Measurements from ENCODE around the gene SMAD3.

- TF ChIP-seq CTCF (conservative IDR thresholded peaks at IDR 0.05) (no peak), EZH2 (IDR thresholded peaks at IDR 0.05; ENCODE audit: low read depth) (no peak)
Observed at GRCh38 chr15:67105065-67105951, 39.9 kb downstream of the SMAD3 start.

All from PC-9 (cell line).